ENCODE measurements around the gene APBA1. TPM values are rescaled to one million over a fixed set of nuclear protein-coding genes. Genes with fewer than 3 reads are reported as not detected.

Gene APBA1
- total and polyA plus RNA-seq, 10 donors = 0.41 to 28.2 (median 13.8) TPM

DNA sequence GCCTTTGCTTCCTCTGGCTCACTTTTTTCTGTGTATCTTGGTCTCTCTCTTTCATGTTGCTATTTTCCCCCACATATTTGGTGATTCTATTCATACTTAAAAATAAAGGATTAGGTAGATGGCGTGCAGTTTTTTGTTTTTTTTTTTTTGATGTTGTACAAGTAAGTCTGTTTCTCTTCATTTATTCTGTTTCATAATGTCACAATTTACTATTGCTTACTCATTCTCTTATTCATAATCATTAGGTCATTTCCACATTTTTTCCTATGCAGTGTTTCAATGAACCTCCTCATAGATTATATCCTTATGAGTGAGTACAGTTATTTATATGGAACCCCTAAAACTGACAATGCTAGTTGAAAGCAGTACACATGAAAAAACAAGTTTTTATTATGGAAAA, 136.3 kb downstream of the APBA1 start:
- Histone ChIP-seq H3K9me3 (no peaks in the 10 kb centered on the region), H3K4me3 (no peak overlapping the region), H3K27ac (no peak overlapping the region), H3K4me1 (no peaks in the 10 kb centered on the region), H3K27me3 (replicated peaks in 1 of 7) (no peaks in the 10 kb centered on the region), H3K36me3 (no peaks in the 10 kb centered on the region)
- no peak for DNase-seq
- WGBS, 5 donors = 88 to 95% (median 93%) methylated on average over 1 of the region's 1 CpG
- TF ChIP-seq POLR2A (IDR thresholded peaks at IDR 0.05) = no peak
- TF ChIP-seq, protein P1, sequence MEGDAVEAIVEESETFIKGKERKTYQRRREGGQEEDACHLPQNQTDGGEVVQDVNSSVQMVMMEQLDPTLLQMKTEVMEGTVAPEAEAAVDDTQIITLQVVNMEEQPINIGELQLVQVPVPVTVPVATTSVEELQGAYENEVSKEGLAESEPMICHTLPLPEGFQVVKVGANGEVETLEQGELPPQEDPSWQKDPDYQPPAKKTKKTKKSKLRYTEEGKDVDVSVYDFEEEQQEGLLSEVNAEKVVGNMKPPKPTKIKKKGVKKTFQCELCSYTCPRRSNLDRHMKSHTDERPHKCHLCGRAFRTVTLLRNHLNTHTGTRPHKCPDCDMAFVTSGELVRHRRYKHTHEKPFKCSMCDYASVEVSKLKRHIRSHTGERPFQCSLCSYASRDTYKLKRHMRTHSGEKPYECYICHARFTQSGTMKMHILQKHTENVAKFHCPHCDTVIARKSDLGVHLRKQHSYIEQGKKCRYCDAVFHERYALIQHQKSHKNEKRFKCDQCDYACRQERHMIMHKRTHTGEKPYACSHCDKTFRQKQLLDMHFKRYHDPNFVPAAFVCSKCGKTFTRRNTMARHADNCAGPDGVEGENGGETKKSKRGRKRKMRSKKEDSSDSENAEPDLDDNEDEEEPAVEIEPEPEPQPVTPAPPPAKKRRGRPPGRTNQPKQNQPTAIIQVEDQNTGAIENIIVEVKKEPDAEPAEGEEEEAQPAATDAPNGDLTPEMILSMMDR (IDR thresholded peaks at IDR 0.05 in 8 of 11, conservative IDR thresholded peaks at IDR 0.05 in 3 of 11) = no peak
- intact Hi-C loops (cut with DNase I; ENCODE audit: low total_unique reads) = no loop called here

DNA sequence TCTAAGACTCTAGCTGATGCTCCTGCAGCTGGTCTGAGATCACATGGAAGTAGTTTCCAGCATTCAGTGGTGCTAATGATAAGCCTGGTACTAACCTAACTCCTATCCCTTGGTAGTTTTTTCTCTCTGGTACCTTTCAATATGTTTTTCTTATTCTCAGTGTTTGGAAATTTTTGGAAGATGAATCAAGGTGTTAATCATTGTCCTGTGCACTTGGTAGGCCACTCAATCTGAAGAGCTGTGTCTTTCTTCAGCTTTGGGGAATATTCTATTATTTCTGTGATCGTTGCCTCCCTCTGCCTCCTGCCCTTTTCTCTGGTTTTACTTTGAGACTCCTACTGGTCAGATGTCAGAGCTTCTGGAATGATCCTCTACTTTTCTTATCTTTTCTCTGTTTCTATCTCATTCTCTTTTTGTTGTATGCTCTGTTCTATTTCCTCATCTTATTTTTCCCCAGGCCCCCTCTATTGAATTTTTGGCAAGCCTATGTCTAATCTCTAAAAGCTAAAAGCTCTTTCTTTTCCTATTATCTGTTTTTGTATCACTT, 136.8 kb downstream of the APBA1 start:
- Histone ChIP-seq H3K4me3 (no peak overlapping the region), H3K27me3 (replicated peaks in 1 of 7) (no peaks in the 10 kb centered on the region), H3K27ac (no peak overlapping the region), H3K4me1 (no peaks in the 10 kb centered on the region), H3K9me3 (no peaks in the 10 kb centered on the region), H3K36me3 (no peaks in the 10 kb centered on the region)
- WGBS, 5 donors = 68 to 92% (median 84%) methylated on average over 1 of the region's 1 CpG
- intact Hi-C loops (cut with DNase I; ENCODE audit: low total_unique reads) = no loop called here
- no peak for DNase-seq
- TF ChIP-seq, protein P1 (IDR thresholded peaks at IDR 0.05 in 8 of 11, conservative IDR thresholded peaks at IDR 0.05 in 3 of 11) = no peak
- TF ChIP-seq POLR2AphosphoS5 (IDR thresholded peaks at IDR 0.05) (no peak), POLR2A (IDR thresholded peaks at IDR 0.05) (no peak)

DNA sequence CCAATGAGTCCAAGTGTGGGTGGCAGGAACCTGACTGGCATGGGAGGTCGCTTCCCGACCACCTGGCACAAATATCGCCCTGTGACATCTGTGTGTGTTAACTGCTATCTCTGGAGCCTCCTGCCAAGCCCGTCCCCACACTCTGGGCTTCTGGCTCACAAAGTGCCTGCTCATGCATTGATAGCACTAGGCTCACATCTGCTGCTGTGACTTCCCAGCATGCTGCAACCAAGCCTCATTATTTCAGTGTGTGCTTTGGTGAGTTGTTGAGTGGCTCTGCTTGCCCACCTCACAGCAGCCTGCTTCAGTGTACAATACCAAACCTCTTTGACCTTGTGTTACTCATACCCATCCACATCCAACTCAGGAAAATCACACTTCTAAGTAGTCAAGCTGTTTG, 139.8 kb downstream of the APBA1 start:
- no peak for DNase-seq
- Histone ChIP-seq H3K4me1 (no peaks in the 10 kb centered on the region), H3K27ac (no peak overlapping the region), H3K36me3 (no peaks in the 10 kb centered on the region), H3K27me3 (replicated peaks in 1 of 7) (no peaks in the 10 kb centered on the region), H3K4me3 (no peak overlapping the region), H3K9me3 (no peaks in the 10 kb centered on the region)
- 80 to 95% (median 91%) methylated on average over 4 of the region's 4 CpGs for WGBS, 5 donors
- intact Hi-C loops (cut with DNase I; ENCODE audit: low total_unique reads) = no loop called here
- TF ChIP-seq, protein P1 (IDR thresholded peaks at IDR 0.05 in 8 of 11, conservative IDR thresholded peaks at IDR 0.05 in 3 of 11) = no peak
- no peak for TF ChIP-seq POLR2A (IDR thresholded peaks at IDR 0.05)
- TF ChIP-seq POLR2AphosphoS5 (IDR thresholded peaks at IDR 0.05) = no peak

DNA sequence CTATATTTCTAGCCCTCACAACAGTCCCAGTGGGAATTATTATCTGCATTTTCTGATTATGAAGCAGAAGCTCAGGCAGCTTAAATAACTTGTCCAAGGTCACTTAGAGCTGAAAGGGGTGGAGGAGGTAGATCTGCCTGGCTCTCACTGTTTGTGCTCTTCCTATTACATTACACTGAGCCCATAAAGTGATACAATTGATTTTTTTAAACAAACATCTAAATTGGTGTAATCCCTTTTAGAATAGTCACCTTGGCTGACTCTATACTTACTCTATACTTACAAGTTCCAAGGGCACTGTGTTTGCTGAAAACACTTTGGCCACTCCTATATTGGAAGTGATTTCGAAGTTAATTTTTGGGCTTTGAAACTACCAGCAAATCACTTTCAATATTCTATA, 144.7 kb downstream of the APBA1 start:
- intact Hi-C loops (cut with DNase I; ENCODE audit: low total_unique reads) = no loop called here
- no peak overlapping the region for H3K27ac ChIP-seq
- DNase-seq = no peak
- H3K9me3 ChIP-seq = peaks cover 0 to 14% (median 2%) of the 10 kb centered on the region in 8 donors
- 86 to 98% (median 91%) methylated on average over 1 of the region's 1 CpG for WGBS, 5 donors
- no peaks in the 10 kb centered on the region for H3K36me3 ChIP-seq
- H3K4me1 ChIP-seq = no peaks in the 10 kb centered on the region
- TF ChIP-seq POLR2A (IDR thresholded peaks at IDR 0.05) = no peak
- no peak for TF ChIP-seq POLR2AphosphoS5 (IDR thresholded peaks at IDR 0.05)
- TF ChIP-seq, protein P1 (IDR thresholded peaks at IDR 0.05 in 8 of 11, conservative IDR thresholded peaks at IDR 0.05 in 3 of 11) = no peak
- H3K27me3 ChIP-seq (replicated peaks in 1 of 7) = no peaks in the 10 kb centered on the region
- H3K4me3 ChIP-seq = no peak overlapping the region

Data from spleen (tissue), 11 donors.